Trophoblast cell (in vitro differentiated cells and primary cell): ENCODE data around the gene TTC28.

Experiments
- DNase-seq, 2 donors: peaks; one replicate each; pipeline ENCODE4 v3.0.0-alpha.2; 2016
- H2AFZ ChIP-seq: 2 replicates; pipeline ENCODE4 v1.6.1; 2013; ENCODE audit warnings: low read length, moderate library complexity, mild to moderate bottlenecking; ENCODE audit not compliant: insufficient read depth, poor library complexity
- H2AK5ac ChIP-seq: 2 replicates; pipeline ENCODE4 v1.6.1; 2013; ENCODE audit warnings: mild to moderate bottlenecking, low read length
- H2BK120ac ChIP-seq: 2 replicates; pipeline ENCODE4 v1.6.1; 2013; ENCODE audit warnings: low read length, mild to moderate bottlenecking, moderate library complexity; ENCODE audit not compliant: insufficient read depth, poor library complexity
- H2BK12ac ChIP-seq: 2 replicates; pipeline ENCODE4 v1.6.1; 2013; ENCODE audit warnings: mild to moderate bottlenecking, low read length, moderate library complexity
- H2BK5ac ChIP-seq: 2 replicates; pipeline ENCODE4 v1.6.1; 2013; ENCODE audit warnings: low read length, low read depth, moderate library complexity, mild to moderate bottlenecking; ENCODE audit not compliant: poor library complexity
- H3K14ac ChIP-seq: 2 replicates; pipeline ENCODE4 v1.6.1; 2013; ENCODE audit warnings: mild to moderate bottlenecking, low read length
- H3K18ac ChIP-seq: 2 replicates; pipeline ENCODE4 v1.6.1; 2013; ENCODE audit warnings: mild to moderate bottlenecking, low read length
- H3K23ac ChIP-seq: 2 replicates; pipeline ENCODE4 v1.6.1; 2013; ENCODE audit warnings: low read length
- H3K27ac ChIP-seq: 2 replicates; pipeline ENCODE4 v1.5.1; 2013; ENCODE audit warnings: low read depth, mild to moderate bottlenecking, inconsistent platforms, low read length, moderate library complexity
- H3K27me3 ChIP-seq: 2 replicates; pipeline ENCODE4 v1.6.1; 2013; ENCODE audit warnings: inconsistent platforms, mild to moderate bottlenecking, low read length, moderate library complexity; ENCODE audit not compliant: insufficient read depth
- H3K36me3 ChIP-seq, 2 experiments: 1 replicate in 1 of 2; 2 replicates in 1 of 2; pipeline ENCODE4 v1.6.1; 2013; ENCODE audit warnings: low read length in 2 of 2, mild to moderate bottlenecking in 2 of 2, moderate library complexity in 1 of 2; ENCODE audit not compliant: insufficient read depth in 2 of 2, control insufficient read depth in 1 of 2
- H3K4ac ChIP-seq: 2 replicates; pipeline ENCODE4 v1.6.1; 2013; ENCODE audit warnings: low read depth, mild to moderate bottlenecking, low read length, moderate library complexity
- H3K4me1 ChIP-seq, 2 experiments: 1 replicate in 1 of 2; 2 replicates in 1 of 2; pipeline ENCODE4 v1.6.1; 2013; ENCODE audit warnings: low read length in 2 of 2, mild to moderate bottlenecking in 2 of 2, moderate library complexity in 1 of 2; ENCODE audit not compliant: insufficient read depth in 2 of 2, control insufficient read depth in 1 of 2
- H3K4me2 ChIP-seq: 2 replicates; pipeline ENCODE4 v1.6.1; 2013; ENCODE audit warnings: inconsistent platforms, mild to moderate bottlenecking, low read length, moderate library complexity
- H3K4me3 ChIP-seq: 2 replicates; pipeline ENCODE4 v1.5.1; 2013; ENCODE audit warnings: mild to moderate bottlenecking, low read depth, low read length, inconsistent platforms
- H3K79me1 ChIP-seq: one replicate; pipeline ENCODE4 v1.6.1; 2013; ENCODE audit warnings: low read length
- H3K79me2 ChIP-seq: 2 replicates; pipeline ENCODE4 v1.6.1; 2013; ENCODE audit warnings: low read length, mild to moderate bottlenecking; ENCODE audit not compliant: control insufficient read depth, insufficient read depth, poor library complexity
- H3K9ac ChIP-seq: 2 replicates; pipeline ENCODE4 v1.6.1; 2013; ENCODE audit warnings: mild to moderate bottlenecking, low read length
- H3K9me3 ChIP-seq: 2 replicates; pipeline ENCODE4 v1.6.1; 2013; ENCODE audit warnings: low read depth, mild to moderate bottlenecking, control low read depth, inconsistent platforms, low read length; ENCODE audit not compliant: insufficient read depth
- H4K12ac ChIP-seq: 2 replicates; pipeline ENCODE4 v1.6.1; 2013; ENCODE audit warnings: low read depth, mild to moderate bottlenecking, low read length, moderate library complexity
- H4K8ac ChIP-seq: 2 replicates; pipeline ENCODE4 v1.6.1; 2013; ENCODE audit warnings: low read depth, mild to moderate bottlenecking, low read length, moderate library complexity
- H4K91ac ChIP-seq: one replicate; pipeline ENCODE4 v1.6.1; 2013; ENCODE audit warnings: low read depth, mild to moderate bottlenecking, low read length, moderate library complexity
- WGBS: extraction: QIAGEN DNeasy Blood & Tissue Kit; methylation state at CpG from one replicate; pipeline ENCODE4 v1.1.7; 2013; ENCODE audit warnings: missing lambda C conversion rate; ENCODE audit not compliant: insufficient read length, insufficient coverage; ENCODE audit errors: extremely low coverage; 5-methylcytosine and 5-hydroxymethylcytosine counted together

TTC28 gene

GRCh38 chr22:28018461-28018927 is 661.1 kb downstream of the TTC28 start:
- H3K4me1 ChIP-seq = peaks cover 0 to 4% of the 10 kb centered on the region in 2 experiments
- H4K12ac ChIP-seq = no peak overlapping the region
- peak overlapping the region; percentile 14 for H3K4me3 ChIP-seq
- no peak overlapping the region for H3K4ac ChIP-seq
- H2BK5ac ChIP-seq = no peak overlapping the region
- H2BK12ac ChIP-seq = no peak overlapping the region
- no peak overlapping the region for H3K14ac ChIP-seq
- H3K36me3 ChIP-seq = no peaks in the 10 kb centered on the region
- H3K9me3 ChIP-seq = no peaks in the 10 kb centered on the region
- H4K8ac ChIP-seq = no peak overlapping the region
- no peak overlapping the region for H3K27ac ChIP-seq
- no peak overlapping the region for H3K18ac ChIP-seq
- H3K27me3 ChIP-seq = no peaks in the 10 kb centered on the region
- no peak overlapping the region for H4K91ac ChIP-seq
- no peaks in the 10 kb centered on the region for H3K79me2 ChIP-seq
- no peaks in the 10 kb centered on the region for H3K79me1 ChIP-seq
- no peak overlapping the region for H2AFZ ChIP-seq
- DNase-seq = no peak
- no CpG with 5 or more reads among the region's 8 CpGs for WGBS
- no peak overlapping the region for H3K23ac ChIP-seq
- no peak overlapping the region for H3K9ac ChIP-seq
- H3K4me2 ChIP-seq = no peak overlapping the region
- H2AK5ac ChIP-seq = no peak overlapping the region
- H2BK120ac ChIP-seq = no peak overlapping the region

GRCh38 chr22:28017859-28018258 is 661.8 kb downstream of the TTC28 start:
- no peak overlapping the region for H3K18ac ChIP-seq
- no peak overlapping the region for H3K4ac ChIP-seq
- no peak for DNase-seq
- no peaks in the 10 kb centered on the region for H3K9me3 ChIP-seq
- no peak overlapping the region for H4K91ac ChIP-seq
- no peak overlapping the region for H4K8ac ChIP-seq
- no peak overlapping the region for H2BK5ac ChIP-seq
- H3K36me3 ChIP-seq = no peaks in the 10 kb centered on the region
- no peak overlapping the region for H2AFZ ChIP-seq
- no CpG with 5 or more reads among the region's 4 CpGs for WGBS
- H3K79me1 ChIP-seq = no peaks in the 10 kb centered on the region
- no peaks in the 10 kb centered on the region for H3K27me3 ChIP-seq
- H2AK5ac ChIP-seq = no peak overlapping the region
- no peak overlapping the region for H3K14ac ChIP-seq
- H3K9ac ChIP-seq = no peak overlapping the region
- H3K4me3 ChIP-seq = no peak overlapping the region
- peaks cover 0 to 4% of the 10 kb centered on the region in 2 experiments for H3K4me1 ChIP-seq
- no peak overlapping the region for H3K27ac ChIP-seq
- H4K12ac ChIP-seq = no peak overlapping the region
- H2BK120ac ChIP-seq = no peak overlapping the region
- H3K79me2 ChIP-seq = no peaks in the 10 kb centered on the region
- H3K4me2 ChIP-seq = no peak overlapping the region
- no peak overlapping the region for H3K23ac ChIP-seq
- H2BK12ac ChIP-seq = no peak overlapping the region

- Histone ChIP-seq H3K27me3 (no peaks in the 10 kb centered on the region), H2BK120ac (no peak overlapping the region), H3K23ac (no peak overlapping the region), H3K4ac (no peak overlapping the region), H3K9ac (no peak overlapping the region), H3K4me1 (peaks cover 0 to 4% of the 10 kb centered on the region in 2 experiments), H2AFZ (no peak overlapping the region), H3K27ac (no peak overlapping the region), H2BK5ac (no peak overlapping the region), H2BK12ac (no peak overlapping the region), H3K4me2 (no peak overlapping the region), H3K18ac (no peak overlapping the region), H4K12ac (no peak overlapping the region), H3K36me3 (no peaks in the 10 kb centered on the region), H3K79me1 (no peaks in the 10 kb centered on the region), H4K91ac (no peak overlapping the region), H3K9me3 (no peaks in the 10 kb centered on the region), H3K4me3 (no peak overlapping the region), H3K14ac (no peak overlapping the region), H2AK5ac (no peak overlapping the region), H3K79me2 (no peaks in the 10 kb centered on the region), H4K8ac (no peak overlapping the region)
- WGBS = no CpG with 5 or more reads among the region's 2 CpGs
- no peak for DNase-seq
These were observed 662.2 kb downstream of the TTC28 start for GRCh38 chr22:28017558-28017820.

GRCh38 chr22:28016781-28017557 is 662.7 kb downstream of the TTC28 start:
- no peaks in the 10 kb centered on the region for H3K36me3 ChIP-seq

More at GRCh38 chr22:28016781-28017557, 662.7 kb downstream of the TTC28 start:
- H3K23ac ChIP-seq = no peak overlapping the region
- H3K4ac ChIP-seq = no peak overlapping the region
- H4K91ac ChIP-seq = no peak overlapping the region
- H3K4me3 ChIP-seq = no peak overlapping the region
- H3K4me1 ChIP-seq = peaks cover 0 to 4% of the 10 kb centered on the region in 2 experiments
- no peak overlapping the region for H4K12ac ChIP-seq
- no peaks in the 10 kb centered on the region for H3K79me2 ChIP-seq
- H4K8ac ChIP-seq = no peak overlapping the region
- no peak overlapping the region for H2BK5ac ChIP-seq
- H3K4me2 ChIP-seq = no peak overlapping the region
- no peak overlapping the region for H2BK120ac ChIP-seq
- H3K9ac ChIP-seq = no peak overlapping the region
- H3K14ac ChIP-seq = no peak overlapping the region
- H3K27ac ChIP-seq = no peak overlapping the region
- no peak overlapping the region for H2AFZ ChIP-seq
- no peak overlapping the region for H2BK12ac ChIP-seq
- no peaks in the 10 kb centered on the region for H3K27me3 ChIP-seq
- WGBS = no CpG with 5 or more reads among the region's 12 CpGs
- no peak overlapping the region for H3K18ac ChIP-seq
- no peaks in the 10 kb centered on the region for H3K9me3 ChIP-seq
- no peak for DNase-seq
- no peaks in the 10 kb centered on the region for H3K79me1 ChIP-seq
- H2AK5ac ChIP-seq = no peak overlapping the region
